Stimulated activated CD8-positive, alpha-beta memory T cell treated with anti-CD3 and anti-CD28 coated beads, Interleukin-4, amount 100 ng/mL, for 1 hour (primary cell): Measurements from ENCODE around the gene TMEM80.

Source experiments
- DNase-seq, 2 donors: peaks; one replicate each; pipeline ENCODE4 v3.0.0-alpha.2; 2020; ENCODE audit warnings: low read depth in 2 of 2, low spot score in 1 of 2

Gene TMEM80

GRCh38 chr11:699116-699508, 3.5 kb downstream of the TMEM80 start:
- DNase-seq = no peak

GRCh38 chr11:699753-700152, 4.1 kb downstream of the TMEM80 start:
- DNase-seq = no peak

GRCh38 chr11:701741-702461, 6.3 kb downstream of the TMEM80 start:
- no peak for DNase-seq

- no peak for DNase-seq
Observed at GRCh38 chr11:702462-703461, 7.1 kb downstream of the TMEM80 start.

- DNase-seq = no peak
Observed at GRCh38 chr11:703506-703905, 7.9 kb downstream of the TMEM80 start.

GRCh38 chr11:704228-704674, 8.6 kb downstream of the TMEM80 start:
- DNase-seq = no peak

GRCh38 chr11:704781-705645, 9.4 kb downstream of the TMEM80 start:
- DNase-seq = no peak

- DNase-seq = no peak
Observed at GRCh38 chr11:705646-706438, 10.2 kb downstream of the TMEM80 start, which contains the start of gene EPS8L2. Gene EPS8L2, plus strand, starts transcription at chr11:706231. Its CDS starts 3,177 bp downstream, at chr11:709408.

- DNase-seq = no peak
Observed at GRCh38 chr11:706439-706956, 10.9 kb downstream of the TMEM80 start.

GRCh38 chr11:706957-707816, 11.6 kb downstream of the TMEM80 start:
- no peak for DNase-seq

- DNase-seq = no peak
Observed at GRCh38 chr11:707817-708420, 12.3 kb downstream of the TMEM80 start.

GRCh38 chr11:708511-708910, 12.9 kb downstream of the TMEM80 start:
- no peak for DNase-seq

GRCh38 chr11:709109-709997, 13.7 kb downstream of the TMEM80 start:
- no peak for DNase-seq

GRCh38 chr11:714436-714835, 18.8 kb downstream of the TMEM80 start:
- DNase-seq = no peak

- DNase-seq = no peak
Observed at GRCh38 chr11:719214-720016, 23.8 kb downstream of the TMEM80 start.

- DNase-seq = no peak
Observed at GRCh38 chr11:720017-720641, 24.5 kb downstream of the TMEM80 start.
